ENCODE results near the gene CNTNAP2. TPM values are rescaled to one million over a fixed set of nuclear protein-coding genes. Genes with fewer than 3 reads are reported as not detected.
"Not testable (repeated sequence)": the region's sequence is repeated elsewhere in the genome, so short reads cannot be mapped to it uniquely, and the experiment has no call there.

The CNTNAP2 gene
- total RNA-seq, 2 donors from 2014 or later, result 0.37 TPM; not detected in 1

- Mint-ChIP-seq H3K27ac (no peak overlapping the region), H3K4me3 (no peak overlapping the region), H3K36me3 (ENCODE audit: low read depth) (no peaks in the 10 kb centered on the region), H3K4me1 (peaks cover 5% of the 10 kb centered on the region), H3K27me3 (peaks cover 70% of the 10 kb centered on the region)
- ATAC-seq, result no peak
- DNase-seq, result no peak
- no peaks in the 10 kb centered on the region for H3K9me3 ChIP-seq (ENCODE audit: control insufficient read depth, low read length, poor library complexity, severe bottlenecking)
Measured at GRCh38 chr7:148397056-148397455, 2280.5 kb downstream of the CNTNAP2 start.

- Mint-ChIP-seq H3K27me3 (peaks cover 72% of the 10 kb centered on the region), H3K4me1 (peaks cover 5% of the 10 kb centered on the region), H3K27ac (no peak overlapping the region), H3K4me3 (no peak overlapping the region), H3K36me3 (ENCODE audit: low read depth) (no peaks in the 10 kb centered on the region)
- no peaks in the 10 kb centered on the region for H3K9me3 ChIP-seq (ENCODE audit: control insufficient read depth, low read length, poor library complexity, severe bottlenecking)
- DNase-seq (no peak), ATAC-seq (no peak)
Measured at GRCh38 chr7:148397551-148397950, 2280.9 kb downstream of the CNTNAP2 start.

- Mint-ChIP-seq H3K4me1 (peaks cover 5% of the 10 kb centered on the region), H3K36me3 (ENCODE audit: low read depth) (no peaks in the 10 kb centered on the region), H3K4me3 (no peak overlapping the region), H3K27me3 (peaks cover 72% of the 10 kb centered on the region), H3K27ac (no peak overlapping the region)
- H3K9me3 ChIP-seq (ENCODE audit: control insufficient read depth, low read length, poor library complexity, severe bottlenecking), result no peaks in the 10 kb centered on the region
- ATAC-seq, result no peak
- DNase-seq, result no peak
Measured at GRCh38 chr7:148397985-148398384, 2281.4 kb downstream of the CNTNAP2 start.

- H3K9me3 ChIP-seq (ENCODE audit: control insufficient read depth, low read length, poor library complexity, severe bottlenecking), result no peaks in the 10 kb centered on the region
- H3K4me3 Mint-ChIP-seq, result no peak overlapping the region
- peaks cover 5% of the 10 kb centered on the region for H3K4me1 Mint-ChIP-seq
- H3K36me3 Mint-ChIP-seq (ENCODE audit: low read depth), result no peaks in the 10 kb centered on the region
- DNase-seq (no peak), ATAC-seq (no peak)
- H3K27ac Mint-ChIP-seq, result no peak overlapping the region
- peaks cover 72% of the 10 kb centered on the region for H3K27me3 Mint-ChIP-seq
Measured at GRCh38 chr7:148398844-148399365, 2282.3 kb downstream of the CNTNAP2 start.

GRCh38 chr7:148400101-148400500, 2283.5 kb downstream of the CNTNAP2 start:
- no peaks in the 10 kb centered on the region for H3K9me3 ChIP-seq (ENCODE audit: control insufficient read depth, low read length, poor library complexity, severe bottlenecking)
- Mint-ChIP-seq H3K27me3 (peaks cover 68% of the 10 kb centered on the region), H3K27ac (no peak overlapping the region), H3K36me3 (ENCODE audit: low read depth) (no peaks in the 10 kb centered on the region), H3K4me1 (peaks cover 5% of the 10 kb centered on the region), H3K4me3 (peak overlapping the region; percentile 33)
- DNase-seq (no peak), ATAC-seq (no peak)

- no peak overlapping the region for H3K4me3 Mint-ChIP-seq
- ATAC-seq (no peak), DNase-seq (no peak)
- no peaks in the 10 kb centered on the region for H3K9me3 ChIP-seq (ENCODE audit: control insufficient read depth, low read length, poor library complexity, severe bottlenecking)
- H3K27ac Mint-ChIP-seq, result no peak overlapping the region
- H3K4me1 Mint-ChIP-seq, result no peaks in the 10 kb centered on the region
- H3K36me3 Mint-ChIP-seq (ENCODE audit: low read depth), result no peaks in the 10 kb centered on the region
- peaks cover 60% of the 10 kb centered on the region for H3K27me3 Mint-ChIP-seq
Measured at GRCh38 chr7:148402159-148402558, 2285.6 kb downstream of the CNTNAP2 start.

GRCh38 chr7:148403466-148403993, 2286.9 kb downstream of the CNTNAP2 start:
- H3K36me3 Mint-ChIP-seq (ENCODE audit: low read depth), result no peaks in the 10 kb centered on the region
- no peaks in the 10 kb centered on the region for H3K4me1 Mint-ChIP-seq
- DNase-seq, result no peak
- H3K4me3 Mint-ChIP-seq, result no peak overlapping the region
- H3K27ac Mint-ChIP-seq, result no peak overlapping the region
- no peaks in the 10 kb centered on the region for H3K9me3 ChIP-seq (ENCODE audit: control insufficient read depth, low read length, poor library complexity, severe bottlenecking)
- H3K27me3 Mint-ChIP-seq, result peaks cover 53% of the 10 kb centered on the region
- ATAC-seq, result no peak

GRCh38 chr7:148408307-148408706, 2291.7 kb downstream of the CNTNAP2 start:
- Mint-ChIP-seq H3K4me3 (no peak overlapping the region), H3K36me3 (ENCODE audit: low read depth) (no peaks in the 10 kb centered on the region), H3K27me3 (peaks cover 19% of the 10 kb centered on the region), H3K27ac (no peak overlapping the region), H3K4me1 (no peaks in the 10 kb centered on the region)
- no peak for DNase-seq
- ATAC-seq, result no peak
- no peaks in the 10 kb centered on the region for H3K9me3 ChIP-seq (ENCODE audit: control insufficient read depth, low read length, poor library complexity, severe bottlenecking)

- peaks cover 27% of the 10 kb centered on the region for H3K27me3 Mint-ChIP-seq
- H3K9me3 ChIP-seq (ENCODE audit: control insufficient read depth, low read length, poor library complexity, severe bottlenecking), result no peaks in the 10 kb centered on the region
- H3K27ac Mint-ChIP-seq, result no peak overlapping the region
- H3K36me3 Mint-ChIP-seq (ENCODE audit: low read depth), result no peaks in the 10 kb centered on the region
- DNase-seq (no peak), ATAC-seq (no peak)
- H3K4me3 Mint-ChIP-seq, result no peak overlapping the region
- no peaks in the 10 kb centered on the region for H3K4me1 Mint-ChIP-seq
Measured at GRCh38 chr7:148410905-148411304, 2294.3 kb downstream of the CNTNAP2 start.

GRCh38 chr7:148412691-148413090, 2296.1 kb downstream of the CNTNAP2 start:
- Mint-ChIP-seq H3K27me3 (peaks cover 24% of the 10 kb centered on the region), H3K27ac (no peak overlapping the region), H3K36me3 (ENCODE audit: low read depth) (no peaks in the 10 kb centered on the region), H3K4me1 (no peaks in the 10 kb centered on the region), H3K4me3 (no peak overlapping the region)
- ATAC-seq (no peak), DNase-seq (no peak)
- no peaks in the 10 kb centered on the region for H3K9me3 ChIP-seq (ENCODE audit: control insufficient read depth, low read length, poor library complexity, severe bottlenecking)

- H3K27me3 Mint-ChIP-seq, result peaks cover 45% of the 10 kb centered on the region
- no peak overlapping the region for H3K4me3 Mint-ChIP-seq
- H3K9me3 ChIP-seq (ENCODE audit: control insufficient read depth, low read length, poor library complexity, severe bottlenecking), result no peaks in the 10 kb centered on the region
- no peak overlapping the region for H3K27ac Mint-ChIP-seq
- no peak for ATAC-seq
- H3K4me1 Mint-ChIP-seq, result no peaks in the 10 kb centered on the region
- peaks cover 2% of the 10 kb centered on the region for H3K36me3 Mint-ChIP-seq (ENCODE audit: low read depth)
- DNase-seq, result no peak
Measured at GRCh38 chr7:148419856-148420832, 2303.5 kb downstream of the CNTNAP2 start.

GRCh38 chr7:148422030-148422429, 2305.4 kb downstream of the CNTNAP2 start:
- Mint-ChIP-seq H3K4me1 (no peaks in the 10 kb centered on the region), H3K27me3 (peaks cover 35% of the 10 kb centered on the region), H3K27ac (no peak overlapping the region), H3K4me3 (no peak overlapping the region), H3K36me3 (ENCODE audit: low read depth) (peaks cover 2% of the 10 kb centered on the region)
- DNase-seq (no peak), ATAC-seq (no peak)
- no peaks in the 10 kb centered on the region for H3K9me3 ChIP-seq (ENCODE audit: control insufficient read depth, low read length, poor library complexity, severe bottlenecking)

- H3K4me3 Mint-ChIP-seq; H3K4me1 Mint-ChIP-seq; ATAC-seq; H3K9me3 ChIP-seq (ENCODE audit: control insufficient read depth, low read length, poor library complexity, severe bottlenecking); H3K36me3 Mint-ChIP-seq (ENCODE audit: low read depth); DNase-seq; H3K27ac Mint-ChIP-seq: not testable (repeated sequence)
- H3K27me3 Mint-ChIP-seq, result peaks cover 12% of the 10 kb centered on the region
Measured at GRCh38 chr7:148426393-148426792, 2309.8 kb downstream of the CNTNAP2 start.
